ENCODE measurements around the gene CRADD. TPM values are rescaled to one million over a fixed set of nuclear protein-coding genes. Genes with fewer than 3 reads are reported as not detected.

Gene CRADD
- total and polyA plus RNA-seq, 2 experiments from 2014 or later: 18.6 to 21.5 TPM

GRCh38 chr12:93841671-93842070, 164.5 kb downstream of the CRADD start:
- H3K36me3 ChIP-seq (ENCODE audit: low read depth): no peaks in the 10 kb centered on the region
- H3K79me2 ChIP-seq (ENCODE audit: insufficient read depth): no peaks in the 10 kb centered on the region
- H3F3A ChIP-seq (ENCODE audit: insufficient read depth): no peaks in the 10 kb centered on the region
- H3K4me3 ChIP-seq: no peak overlapping the region
- H2AFZ ChIP-seq: no peak overlapping the region
- H3K9ac ChIP-seq: no peak overlapping the region
- H3K27ac ChIP-seq: no peak overlapping the region
- TF ChIP-seq EZH2 (IDR thresholded peaks at IDR 0.05; ENCODE audit: insufficient read depth, poor library complexity, severe bottlenecking): no peak
- TF ChIP-seq EZH2phosphoT487 (IDR thresholded peaks at IDR 0.05; ENCODE audit: insufficient read depth, low read depth): no peak
- no peaks in the 10 kb centered on the region for H3K9me3 ChIP-seq (ENCODE audit: low read depth)
- no peaks in the 10 kb centered on the region for H3K27me3 ChIP-seq (replicated peaks; ENCODE audit: insufficient read depth)
- in situ Hi-C loops (cut with MboI): no loop called here
- no peaks in the 10 kb centered on the region for H3K9me2 ChIP-seq (ENCODE audit: insufficient read depth)
- WGBS, 2 experiments (ENCODE audit: low coverage in 1 of 2, low lambda C conversion rate in 2 of 2, missing lambda C conversion rate in 2 of 2): 91 to 93% methylated on average over 8 of the region's 8 CpGs
- DNase-seq: no peak
- H3K4me2 ChIP-seq (ENCODE audit: unreplicated experiment): no peak overlapping the region
- no peaks in the 10 kb centered on the region; the same call in 1 of the 2 replicates for H4K20me1 ChIP-seq (ENCODE audit: insufficient read depth)
- H3K4me1 ChIP-seq (ENCODE audit: insufficient read depth): no peaks in the 10 kb centered on the region

- no peak for DNase-seq
- in situ Hi-C loops (cut with MboI): no loop called here
- 54 to 63% methylated on average over 7 of the region's 7 CpGs for WGBS, 2 experiments (ENCODE audit: low coverage in 1 of 2, low lambda C conversion rate in 2 of 2, missing lambda C conversion rate in 2 of 2)
These were observed 167.1 kb downstream of the CRADD start for GRCh38 chr12:93844164-93844784.

GRCh38 chr12:93846936-93847516, 169.9 kb downstream of the CRADD start:
- Histone ChIP-seq H3K9me3 (ENCODE audit: low read depth) (no peaks in the 10 kb centered on the region), H2AFZ (no peak overlapping the region), H3K9me2 (ENCODE audit: insufficient read depth) (no peaks in the 10 kb centered on the region), H3K79me2 (ENCODE audit: insufficient read depth) (no peaks in the 10 kb centered on the region), H3K36me3 (ENCODE audit: low read depth) (no peaks in the 10 kb centered on the region), H3K4me1 (ENCODE audit: insufficient read depth) (no peaks in the 10 kb centered on the region), H3F3A (ENCODE audit: insufficient read depth) (peaks cover 7% of the 10 kb centered on the region; the same call in 1 of the 2 replicates), H3K4me3 (no peak overlapping the region), H3K27me3 (replicated peaks; ENCODE audit: insufficient read depth) (no peaks in the 10 kb centered on the region), H4K20me1 (ENCODE audit: insufficient read depth) (no peaks in the 10 kb centered on the region), H3K9ac (no peak overlapping the region), H3K4me2 (ENCODE audit: unreplicated experiment) (no peak overlapping the region), H3K27ac (no peak overlapping the region)
- WGBS, 2 experiments (ENCODE audit: low coverage in 1 of 2, low lambda C conversion rate in 2 of 2, missing lambda C conversion rate in 2 of 2): 77% methylated on average over 5 of the region's 5 CpGs
- no peak for DNase-seq
- no peak for TF ChIP-seq EZH2 (IDR thresholded peaks at IDR 0.05; ENCODE audit: insufficient read depth, poor library complexity, severe bottlenecking)
- no peak for TF ChIP-seq EZH2phosphoT487 (IDR thresholded peaks at IDR 0.05; ENCODE audit: insufficient read depth, low read depth)
- in situ Hi-C loops (cut with MboI): no loop called here

More at GRCh38 chr12:93844164-93844784, 167.1 kb downstream of the CRADD start:
- H3K4me2 ChIP-seq (ENCODE audit: unreplicated experiment): no peak overlapping the region
- no peaks in the 10 kb centered on the region for H3K27me3 ChIP-seq (replicated peaks; ENCODE audit: insufficient read depth)
- no peak overlapping the region for H3K4me3 ChIP-seq
- H3K9ac ChIP-seq: no peak overlapping the region
- H3K9me3 ChIP-seq (ENCODE audit: low read depth): no peaks in the 10 kb centered on the region
- peaks cover 7% of the 10 kb centered on the region; the same call in 1 of the 2 replicates for H3F3A ChIP-seq (ENCODE audit: insufficient read depth)
- H3K9me2 ChIP-seq (ENCODE audit: insufficient read depth): no peaks in the 10 kb centered on the region
- TF ChIP-seq EZH2 (IDR thresholded peaks at IDR 0.05; ENCODE audit: insufficient read depth, poor library complexity, severe bottlenecking): no peak
- TF ChIP-seq EZH2phosphoT487 (IDR thresholded peaks at IDR 0.05; ENCODE audit: insufficient read depth, low read depth): no peak
- H3K79me2 ChIP-seq (ENCODE audit: insufficient read depth): no peaks in the 10 kb centered on the region
- no peaks in the 10 kb centered on the region; the same call in 1 of the 2 replicates for H4K20me1 ChIP-seq (ENCODE audit: insufficient read depth)
- H2AFZ ChIP-seq: no peak overlapping the region
- H3K36me3 ChIP-seq (ENCODE audit: low read depth): no peaks in the 10 kb centered on the region
- no peaks in the 10 kb centered on the region for H3K4me1 ChIP-seq (ENCODE audit: insufficient read depth)
- H3K27ac ChIP-seq: no peak overlapping the region

GRCh38 chr12:93847517-93848474, 170.6 kb downstream of the CRADD start:
- peak; percentile 58 for DNase-seq
- H3K36me3 ChIP-seq (ENCODE audit: low read depth): no peaks in the 10 kb centered on the region
- peak overlapping the region; percentile 8; the same call in 1 of the 2 replicates for H3K27ac ChIP-seq
- TF ChIP-seq EZH2phosphoT487 (IDR thresholded peaks at IDR 0.05; ENCODE audit: insufficient read depth, low read depth): no peak
- TF ChIP-seq EZH2 (IDR thresholded peaks at IDR 0.05; ENCODE audit: insufficient read depth, poor library complexity, severe bottlenecking): no peak
- H3K79me2 ChIP-seq (ENCODE audit: insufficient read depth): no peaks in the 10 kb centered on the region
- H3K4me3 ChIP-seq: no peak overlapping the region
- no peaks in the 10 kb centered on the region for H3K4me1 ChIP-seq (ENCODE audit: insufficient read depth)
- peaks cover 7% of the 10 kb centered on the region; the same call in 1 of the 2 replicates for H3F3A ChIP-seq (ENCODE audit: insufficient read depth)
- WGBS, 2 experiments (ENCODE audit: low coverage in 1 of 2, low lambda C conversion rate in 2 of 2, missing lambda C conversion rate in 2 of 2): 91 to 95% methylated on average over 7 of the region's 7 CpGs
- H3K9me3 ChIP-seq (ENCODE audit: low read depth): no peaks in the 10 kb centered on the region
- no peak overlapping the region for H2AFZ ChIP-seq
- no peak overlapping the region for H3K4me2 ChIP-seq (ENCODE audit: unreplicated experiment)
- in situ Hi-C loops (cut with MboI): no loop called here
- no peak overlapping the region for H3K9ac ChIP-seq
- H3K27me3 ChIP-seq (replicated peaks; ENCODE audit: insufficient read depth): no peaks in the 10 kb centered on the region
- H4K20me1 ChIP-seq (ENCODE audit: insufficient read depth): no peaks in the 10 kb centered on the region
- H3K9me2 ChIP-seq (ENCODE audit: insufficient read depth): no peaks in the 10 kb centered on the region

Measured in GM23248 (cell line).